SK-N-SH treated with all-trans-retinoic acid at 6 μM for 48 hours (cell line): ENCODE measurements around the gene PADI2.

Experiments
- ATAC-seq: fragments of 200-7000 bp; cut with Tn5 transposase; 3 replicates; pipeline ENCODE4 v1.9.1; 2020; ENCODE audit warnings: mild to moderate bottlenecking, moderate library complexity
- ARNTL ChIP-seq: fragments of 450-650 bp; formaldehyde crosslinking; IDR thresholded peaks from 2 replicates; pipeline ENCODE4 v1.5.0; 2020; ENCODE audit warnings: low read depth, mild to moderate bottlenecking, moderate library complexity, borderline replicate concordance
- CSDC2 ChIP-seq: fragments of 250-450 bp; sonication (Bioruptor Pico); IDR thresholded peaks from 2 replicates; pipeline ENCODE4 v1.5.0; 2020; ENCODE audit warnings: mild to moderate bottlenecking, moderate library complexity
- ESRRG ChIP-seq: fragments of 250-450 bp; sonication (Bioruptor Pico); IDR thresholded peaks from 2 replicates; pipeline ENCODE4 v1.6.1; 2021; ENCODE audit warnings: mild to moderate bottlenecking
- OSR1 ChIP-seq: fragments of 250-450 bp; sonication (Bioruptor Pico); IDR thresholded peaks from 2 replicates; pipeline ENCODE4 v1.8.0; 2022; ENCODE audit warnings: moderate library complexity, mild to moderate bottlenecking, inconsistent platforms
- PPARA ChIP-seq: fragments of 250-450 bp; sonication (Bioruptor Pico); IDR thresholded peaks from 2 replicates; pipeline ENCODE4 v1.5.0; 2020; ENCODE audit warnings: mild to moderate bottlenecking, borderline replicate concordance
- SNAI2 ChIP-seq: fragments of 250-450 bp; sonication (Bioruptor Pico); IDR thresholded peaks from 2 replicates; pipeline ENCODE4 v1.5.0; 2020; ENCODE audit warnings: mild to moderate bottlenecking, moderate library complexity
- TCF4 ChIP-seq: fragments of 250-450 bp; sonication (Bioruptor Pico); IDR thresholded peaks from 2 replicates; pipeline ENCODE4 v1.8.0; 2021; ENCODE audit warnings: mild to moderate bottlenecking, moderate library complexity, borderline replicate concordance
- ZC3H10 ChIP-seq: fragments of 250-450 bp; sonication (Bioruptor Pico); IDR thresholded peaks from 2 replicates; pipeline ENCODE4 v1.5.1; 2021; ENCODE audit warnings: mild to moderate bottlenecking, moderate library complexity
- ZFP3 ChIP-seq: fragments of 250-450 bp; sonication (Bioruptor Pico); IDR thresholded peaks from 2 replicates; pipeline ENCODE4 v1.5.0; 2020; ENCODE audit warnings: mild to moderate bottlenecking, moderate library complexity
- ZNF565 ChIP-seq: fragments of 450-650 bp; formaldehyde crosslinking; conservative IDR thresholded peaks from 2 replicates; pipeline ENCODE4 v1.5.0; 2020; ENCODE audit warnings: low read depth, mild to moderate bottlenecking, moderate library complexity
- ZNF70 ChIP-seq: fragments of 450-650 bp; formaldehyde crosslinking; IDR thresholded peaks from 2 replicates; pipeline ENCODE4 v1.5.0; 2020; ENCODE audit warnings: mild to moderate bottlenecking, moderate library complexity
- TF ChIP-seq, protein P1 (sequence below): fragments of 250-450 bp; sonication (Bioruptor Pico); IDR thresholded peaks from 2 replicates; pipeline ENCODE4 v1.5.0; 2020; ENCODE audit warnings: mild to moderate bottlenecking, moderate library complexity
- TF ChIP-seq, protein P2 (sequence below): fragments of 250-450 bp; sonication (Bioruptor Pico); IDR thresholded peaks from 2 replicates; pipeline ENCODE4 v1.8.0; 2021; ENCODE audit warnings: low read depth, mild to moderate bottlenecking, moderate library complexity, borderline replicate concordance
- TF ChIP-seq, protein P3 (sequence below): fragments of 250-450 bp; sonication (Bioruptor Pico); IDR thresholded peaks from 2 replicates; pipeline ENCODE4 v1.5.1; 2021; ENCODE audit warnings: mild to moderate bottlenecking, moderate library complexity
- TF ChIP-seq, protein P4 (sequence below): fragments of 250-450 bp; sonication (Bioruptor Pico); IDR thresholded peaks from 2 replicates; pipeline ENCODE4 v1.5.1; 2020; ENCODE audit warnings: low read depth, mild to moderate bottlenecking, moderate library complexity
- TF ChIP-seq, protein P5 (sequence below): fragments of 250-450 bp; sonication (Bioruptor Pico); IDR thresholded peaks from 2 replicates; pipeline ENCODE4 v1.8.0; 2020; ENCODE audit warnings: mild to moderate bottlenecking, moderate library complexity, borderline replicate concordance

The PADI2 gene

DNA sequence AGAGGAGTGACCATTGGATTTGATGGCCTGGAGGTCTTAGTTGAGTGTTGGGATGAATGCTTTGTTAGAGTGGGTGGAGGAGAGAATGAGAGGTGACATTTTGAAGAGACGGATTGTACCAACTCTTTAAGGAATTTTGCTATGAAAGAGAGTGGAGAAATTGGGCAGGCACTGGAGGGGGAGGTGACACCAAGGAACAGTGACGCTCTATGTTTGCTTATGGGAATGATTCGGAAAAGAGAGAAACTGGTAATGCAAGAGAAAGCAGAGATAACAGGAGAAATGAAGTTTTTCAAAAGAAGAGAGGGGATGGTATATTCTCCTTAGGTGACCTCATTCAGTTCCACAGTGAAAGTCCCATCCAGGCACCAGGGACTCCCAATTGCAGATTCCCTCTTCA lies 24.5 kb upstream of the PADI2 start (continued):
- TF ChIP-seq, protein P1, sequence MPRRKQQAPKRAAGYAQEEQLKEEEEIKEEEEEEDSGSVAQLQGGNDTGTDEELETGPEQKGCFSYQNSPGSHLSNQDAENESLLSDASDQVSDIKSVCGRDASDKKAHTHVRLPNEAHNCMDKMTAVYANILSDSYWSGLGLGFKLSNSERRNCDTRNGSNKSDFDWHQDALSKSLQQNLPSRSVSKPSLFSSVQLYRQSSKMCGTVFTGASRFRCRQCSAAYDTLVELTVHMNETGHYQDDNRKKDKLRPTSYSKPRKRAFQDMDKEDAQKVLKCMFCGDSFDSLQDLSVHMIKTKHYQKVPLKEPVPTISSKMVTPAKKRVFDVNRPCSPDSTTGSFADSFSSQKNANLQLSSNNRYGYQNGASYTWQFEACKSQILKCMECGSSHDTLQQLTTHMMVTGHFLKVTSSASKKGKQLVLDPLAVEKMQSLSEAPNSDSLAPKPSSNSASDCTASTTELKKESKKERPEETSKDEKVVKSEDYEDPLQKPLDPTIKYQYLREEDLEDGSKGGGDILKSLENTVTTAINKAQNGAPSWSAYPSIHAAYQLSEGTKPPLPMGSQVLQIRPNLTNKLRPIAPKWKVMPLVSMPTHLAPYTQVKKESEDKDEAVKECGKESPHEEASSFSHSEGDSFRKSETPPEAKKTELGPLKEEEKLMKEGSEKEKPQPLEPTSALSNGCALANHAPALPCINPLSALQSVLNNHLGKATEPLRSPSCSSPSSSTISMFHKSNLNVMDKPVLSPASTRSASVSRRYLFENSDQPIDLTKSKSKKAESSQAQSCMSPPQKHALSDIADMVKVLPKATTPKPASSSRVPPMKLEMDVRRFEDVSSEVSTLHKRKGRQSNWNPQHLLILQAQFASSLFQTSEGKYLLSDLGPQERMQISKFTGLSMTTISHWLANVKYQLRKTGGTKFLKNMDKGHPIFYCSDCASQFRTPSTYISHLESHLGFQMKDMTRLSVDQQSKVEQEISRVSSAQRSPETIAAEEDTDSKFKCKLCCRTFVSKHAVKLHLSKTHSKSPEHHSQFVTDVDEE (CRISPR knock-in tag), result no peak
- TF ChIP-seq, protein P2, sequence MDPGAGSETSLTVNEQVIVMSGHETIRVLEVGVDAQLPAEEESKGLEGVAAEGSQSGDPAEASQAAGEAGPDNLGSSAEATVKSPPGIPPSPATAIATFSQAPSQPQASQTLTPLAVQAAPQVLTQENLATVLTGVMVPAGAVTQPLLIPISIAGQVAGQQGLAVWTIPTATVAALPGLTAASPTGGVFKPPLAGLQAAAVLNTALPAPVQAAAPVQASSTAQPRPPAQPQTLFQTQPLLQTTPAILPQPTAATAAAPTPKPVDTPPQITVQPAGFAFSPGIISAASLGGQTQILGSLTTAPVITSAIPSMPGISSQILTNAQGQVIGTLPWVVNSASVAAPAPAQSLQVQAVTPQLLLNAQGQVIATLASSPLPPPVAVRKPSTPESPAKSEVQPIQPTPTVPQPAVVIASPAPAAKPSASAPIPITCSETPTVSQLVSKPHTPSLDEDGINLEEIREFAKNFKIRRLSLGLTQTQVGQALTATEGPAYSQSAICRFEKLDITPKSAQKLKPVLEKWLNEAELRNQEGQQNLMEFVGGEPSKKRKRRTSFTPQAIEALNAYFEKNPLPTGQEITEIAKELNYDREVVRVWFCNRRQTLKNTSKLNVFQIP, result no peak
- TF ChIP-seq ZC3H10, result no peak
- TF ChIP-seq, protein P3, sequence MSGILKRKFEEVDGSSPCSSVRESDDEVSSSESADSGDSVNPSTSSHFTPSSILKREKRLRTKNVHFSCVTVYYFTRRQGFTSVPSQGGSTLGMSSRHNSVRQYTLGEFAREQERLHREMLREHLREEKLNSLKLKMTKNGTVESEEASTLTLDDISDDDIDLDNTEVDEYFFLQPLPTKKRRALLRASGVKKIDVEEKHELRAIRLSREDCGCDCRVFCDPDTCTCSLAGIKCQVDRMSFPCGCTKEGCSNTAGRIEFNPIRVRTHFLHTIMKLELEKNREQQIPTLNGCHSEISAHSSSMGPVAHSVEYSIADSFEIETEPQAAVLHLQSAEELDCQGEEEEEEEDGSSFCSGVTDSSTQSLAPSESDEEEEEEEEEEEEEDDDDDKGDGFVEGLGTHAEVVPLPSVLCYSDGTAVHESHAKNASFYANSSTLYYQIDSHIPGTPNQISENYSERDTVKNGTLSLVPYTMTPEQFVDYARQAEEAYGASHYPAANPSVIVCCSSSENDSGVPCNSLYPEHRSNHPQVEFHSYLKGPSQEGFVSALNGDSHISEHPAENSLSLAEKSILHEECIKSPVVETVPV (CRISPR knock-in tag), result no peak
- no peak for TF ChIP-seq ARNTL (CRISPR knock-in tag)
- TF ChIP-seq, protein P4, sequence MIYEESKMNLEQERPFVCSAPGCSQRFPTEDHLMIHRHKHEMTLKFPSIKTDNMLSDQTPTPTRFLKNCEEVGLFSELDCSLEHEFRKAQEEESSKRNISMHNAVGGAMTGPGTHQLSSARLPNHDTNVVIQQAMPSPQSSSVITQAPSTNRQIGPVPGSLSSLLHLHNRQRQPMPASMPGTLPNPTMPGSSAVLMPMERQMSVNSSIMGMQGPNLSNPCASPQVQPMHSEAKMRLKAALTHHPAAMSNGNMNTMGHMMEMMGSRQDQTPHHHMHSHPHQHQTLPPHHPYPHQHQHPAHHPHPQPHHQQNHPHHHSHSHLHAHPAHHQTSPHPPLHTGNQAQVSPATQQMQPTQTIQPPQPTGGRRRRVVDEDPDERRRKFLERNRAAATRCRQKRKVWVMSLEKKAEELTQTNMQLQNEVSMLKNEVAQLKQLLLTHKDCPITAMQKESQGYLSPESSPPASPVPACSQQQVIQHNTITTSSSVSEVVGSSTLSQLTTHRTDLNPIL (CRISPR knock-in tag), result no peak

DNA sequence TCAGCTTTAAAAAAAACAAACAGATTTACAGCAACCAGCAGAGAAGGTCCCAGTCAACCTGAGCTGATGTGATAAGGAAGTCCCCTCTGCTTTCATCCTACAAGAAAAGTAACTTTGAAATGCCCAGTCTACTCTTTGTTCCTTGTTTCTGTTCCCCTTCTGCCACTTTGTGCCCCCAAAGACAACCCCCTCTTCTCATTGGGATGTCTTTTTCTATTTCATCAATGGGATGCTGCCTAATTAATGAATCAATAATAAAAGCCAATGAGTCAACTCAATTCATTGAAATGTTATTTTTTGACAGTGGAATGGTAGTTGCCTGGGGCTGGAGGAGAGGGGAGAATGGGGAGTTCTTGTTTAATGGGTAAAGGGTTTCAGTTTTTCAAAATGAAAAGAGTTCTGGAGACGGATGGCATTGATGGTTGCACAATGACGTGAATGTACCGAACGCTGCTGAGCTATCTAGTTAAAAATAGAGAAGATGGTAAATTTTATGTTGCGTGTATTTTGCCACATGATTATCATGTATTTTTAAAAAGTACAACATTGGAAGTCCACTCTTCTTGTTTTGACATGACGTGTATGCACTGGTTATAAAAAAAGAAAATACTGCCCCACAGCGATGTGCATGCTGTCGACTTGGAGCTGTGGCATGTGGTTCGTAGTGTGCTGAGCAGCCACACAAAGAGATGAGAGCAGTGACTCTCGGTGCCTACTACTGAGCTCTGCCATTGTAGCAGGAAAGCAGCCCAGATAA lies 22.4 kb upstream of the PADI2 start:
- no peak for ATAC-seq

DNA sequence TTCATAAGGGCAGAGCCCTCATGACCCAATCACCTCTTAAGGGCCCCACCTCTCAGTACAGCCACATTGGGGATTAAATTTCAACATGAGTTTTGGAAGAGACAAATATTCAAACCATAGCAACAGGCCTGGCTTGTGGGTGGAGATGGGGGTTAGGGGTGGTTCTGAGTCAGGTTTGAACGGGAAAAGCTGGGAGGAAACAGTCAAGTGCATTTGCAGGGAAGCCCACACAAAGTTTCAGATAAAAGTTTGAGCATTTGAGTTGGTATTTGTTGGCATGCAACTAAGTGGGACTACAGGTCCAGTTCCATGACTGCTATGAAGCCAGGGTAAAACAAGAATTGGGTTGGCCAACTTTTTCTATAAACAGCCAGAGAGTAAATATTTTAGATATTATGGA lies 21.0 kb upstream of the PADI2 start:
- TF ChIP-seq ZFP3, result no peak
- no peak for TF ChIP-seq PPARA (CRISPR knock-in tag)
- no peak for TF ChIP-seq CSDC2 (CRISPR knock-in tag)
- no peak for TF ChIP-seq OSR1 (CRISPR knock-in tag)
- TF ChIP-seq, all 23 proteins: peak for 0
- no peak for ATAC-seq

More for the DNA sequence above, 22.4 kb upstream of the PADI2 start:
- TF ChIP-seq CSDC2 (CRISPR knock-in tag) (no peak), PPARA (CRISPR knock-in tag) (no peak), ESRRG (CRISPR knock-in tag) (no peak), ZNF70 (CRISPR knock-in tag) (no peak), ZNF565 (no peak)
- TF ChIP-seq, protein P3 (CRISPR knock-in tag), result no peak
- TF ChIP-seq, protein P5, sequence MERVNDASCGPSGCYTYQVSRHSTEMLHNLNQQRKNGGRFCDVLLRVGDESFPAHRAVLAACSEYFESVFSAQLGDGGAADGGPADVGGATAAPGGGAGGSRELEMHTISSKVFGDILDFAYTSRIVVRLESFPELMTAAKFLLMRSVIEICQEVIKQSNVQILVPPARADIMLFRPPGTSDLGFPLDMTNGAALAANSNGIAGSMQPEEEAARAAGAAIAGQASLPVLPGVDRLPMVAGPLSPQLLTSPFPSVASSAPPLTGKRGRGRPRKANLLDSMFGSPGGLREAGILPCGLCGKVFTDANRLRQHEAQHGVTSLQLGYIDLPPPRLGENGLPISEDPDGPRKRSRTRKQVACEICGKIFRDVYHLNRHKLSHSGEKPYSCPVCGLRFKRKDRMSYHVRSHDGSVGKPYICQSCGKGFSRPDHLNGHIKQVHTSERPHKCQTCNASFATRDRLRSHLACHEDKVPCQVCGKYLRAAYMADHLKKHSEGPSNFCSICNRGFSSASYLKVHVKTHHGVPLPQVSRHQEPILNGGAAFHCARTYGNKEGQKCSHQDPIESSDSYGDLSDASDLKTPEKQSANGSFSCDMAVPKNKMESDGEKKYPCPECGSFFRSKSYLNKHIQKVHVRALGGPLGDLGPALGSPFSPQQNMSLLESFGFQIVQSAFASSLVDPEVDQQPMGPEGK, result no peak

DNA sequence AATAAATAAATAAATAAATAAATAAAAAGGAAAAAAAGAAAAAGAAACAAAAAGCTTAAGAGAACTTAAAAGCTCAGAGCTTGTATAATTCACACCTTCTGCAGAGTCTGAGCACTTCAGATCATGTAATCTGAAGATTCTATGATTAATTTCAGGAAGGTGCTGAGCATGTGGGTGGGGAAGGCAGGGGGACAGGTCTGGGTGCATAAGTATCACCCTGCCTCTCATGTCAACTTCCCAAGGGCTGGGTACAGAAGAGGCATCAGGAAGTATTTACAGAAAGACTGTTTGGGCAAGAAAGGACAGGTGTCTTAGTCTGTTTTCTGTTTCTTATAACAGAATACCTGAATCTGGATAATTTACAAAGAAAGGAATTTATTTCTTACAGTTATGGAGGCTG lies 20.4 kb upstream of the PADI2 start:
- TF ChIP-seq OSR1 (CRISPR knock-in tag) (no peak), ESRRG (CRISPR knock-in tag) (no peak), TCF4 (no peak), SNAI2 (no peak)
- TF ChIP-seq, protein P3 (CRISPR knock-in tag), result no peak
- TF ChIP-seq, protein P4 (CRISPR knock-in tag), result no peak
- ATAC-seq, result no peak
